Mucosa of gallbladder (tissue), 1 donor: ENCODE results near the gene IQCE. TPM values are rescaled to one million over a fixed set of nuclear protein-coding genes. Genes with fewer than 3 reads are reported as not detected.

Source experiments
- DNase-seq: peaks from one replicate; pipeline ENCODE4 v3.0.0-alpha.2; 2020; ENCODE audit warnings: low spot score
- total RNA-seq: library from RNA; stranded (reverse); gene quantifications from one replicate; pipeline ENCODE4 v1.2.1, GENCODE V29; 2021
- donor health status: DM: no; HTN: no; CAD: no.

Gene IQCE
- total RNA-seq, 1 donor from 2014 or later = 36.1 TPM

DNA sequence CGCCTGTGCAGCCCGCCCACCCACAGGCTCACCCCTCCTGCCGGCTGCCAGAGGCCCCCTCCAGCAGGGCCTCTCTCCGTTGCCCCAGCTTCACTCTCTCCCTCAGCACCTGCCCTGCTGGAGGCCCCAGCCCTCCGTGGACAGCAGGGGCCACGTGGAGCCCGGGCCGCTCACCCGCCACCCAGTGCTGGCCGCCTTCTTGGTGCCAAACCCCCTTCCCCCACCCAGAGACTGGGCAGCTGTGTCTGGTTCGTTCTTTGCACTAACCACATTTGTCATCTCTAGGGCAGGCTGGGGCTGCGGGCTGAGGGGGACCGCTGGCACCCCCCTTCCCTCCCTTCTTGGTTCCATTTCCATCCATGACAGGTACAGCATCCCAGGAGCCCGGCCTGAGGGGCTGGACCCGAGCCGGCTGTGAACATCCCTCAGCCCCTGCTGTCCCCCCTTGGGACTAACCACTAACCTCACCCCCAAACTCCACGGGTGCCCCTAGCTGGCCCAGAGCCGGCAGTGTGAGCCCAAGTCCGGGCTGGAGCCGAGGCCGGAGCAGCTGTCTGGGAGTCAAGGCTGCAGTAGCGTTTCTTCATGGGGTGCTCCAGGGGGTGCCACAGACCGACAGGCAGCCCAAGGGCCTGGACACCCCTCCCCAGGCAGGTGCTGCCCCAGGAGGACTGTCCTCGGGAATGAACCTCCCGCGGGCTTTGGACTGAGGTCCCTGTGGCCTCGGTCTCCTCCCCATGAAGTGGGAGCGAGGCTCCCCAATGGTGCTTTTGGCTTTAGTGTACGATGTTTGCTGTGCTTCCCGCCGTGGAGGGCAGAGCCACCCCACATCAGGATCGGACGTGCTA lies 103.7 kb downstream of the IQCE start:
- DNase-seq = no peak

DNA sequence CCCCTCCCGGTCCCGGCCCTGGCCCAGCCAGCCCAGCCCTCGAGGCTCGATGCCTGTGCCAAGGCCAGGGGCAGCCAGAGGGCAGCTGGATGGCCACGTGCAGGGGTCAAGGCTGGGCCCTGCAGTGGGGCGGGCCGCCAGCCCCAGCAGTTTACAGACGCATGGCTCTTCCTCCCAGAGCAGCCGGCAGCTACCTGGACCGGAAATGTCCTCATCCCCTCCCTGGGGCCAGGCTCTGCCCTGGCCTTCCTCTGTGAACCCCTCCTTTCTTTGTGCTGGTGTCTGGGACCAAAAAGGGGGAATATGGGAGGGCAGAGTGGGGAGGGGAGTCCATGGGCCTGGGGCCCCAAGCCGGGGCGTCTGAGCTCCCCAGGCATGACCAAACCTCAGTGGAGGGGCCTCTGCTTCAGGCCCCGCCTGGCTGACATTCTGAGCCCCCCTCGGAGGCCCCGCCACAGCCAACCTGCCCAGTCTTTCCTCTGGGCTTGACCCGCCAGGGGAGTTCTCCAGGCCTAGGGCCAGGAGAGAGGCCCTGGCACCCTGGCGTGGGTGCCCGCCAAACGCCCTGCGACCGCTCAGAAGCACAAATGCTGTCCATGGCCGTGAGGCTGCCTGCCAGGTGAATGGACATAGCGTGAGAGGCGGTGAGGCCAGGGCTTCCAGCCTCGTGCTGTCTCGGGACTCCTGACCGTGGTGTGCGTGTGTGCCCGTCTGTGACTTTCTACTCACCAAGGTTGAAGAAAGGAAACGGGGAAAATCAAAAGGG lies 104.5 kb downstream of the IQCE start:
- no peak for DNase-seq

DNA sequence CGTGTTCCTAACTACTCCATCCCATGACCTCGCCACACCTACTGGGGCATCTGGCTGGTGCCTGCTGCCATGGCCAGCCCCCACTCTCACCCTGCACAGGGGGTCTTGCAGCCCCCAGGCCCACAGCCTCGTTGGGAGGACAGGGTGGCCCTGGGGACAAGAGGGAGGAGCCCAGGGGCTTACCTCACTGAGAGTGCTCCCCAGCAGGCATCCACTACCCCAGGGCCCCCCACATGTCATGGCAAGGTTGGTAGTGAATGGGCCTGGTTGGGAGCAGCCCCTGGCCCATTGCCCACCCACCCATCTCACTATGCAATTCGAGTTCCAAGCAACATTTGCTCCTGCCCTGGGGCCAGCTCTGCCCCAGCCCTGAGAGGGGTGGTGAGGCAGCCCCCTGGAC lies 105.2 kb downstream of the IQCE start:
- DNase-seq = no peak

Other genes with a start within 250 kb of the IQCE start
- 20.5 TPM for gene SNX8, start 244.5 kb upstream of the IQCE start, total RNA-seq
- gene EIF3B, start 204.2 kb upstream of the IQCE start, total RNA-seq = 94.7 TPM
- 26.8 TPM for gene CHST12, start 155.4 kb upstream of the IQCE start, total RNA-seq
- not detected for gene GRIFIN, start 82.6 kb upstream of the IQCE start, total RNA-seq
- gene LFNG, start 39.2 kb upstream of the IQCE start, total RNA-seq = 31.3 TPM
- gene BRAT1, start 3.5 kb upstream of the IQCE start, total RNA-seq = 35.2 TPM
- gene TTYH3, start 73.0 kb downstream of the IQCE start, total RNA-seq = 81.3 TPM
- gene AMZ1, start 129.2 kb downstream of the IQCE start, total RNA-seq = 0.35 TPM